Prostate gland (tissue), 2 donors: ENCODE data around the gene SLC35A5.

Experiments
- CTCF ChIP-seq, 4 experiments: fragments of 200-600 bp in 2 of 4; fragments of 450-650 bp in 2 of 4; sonication (generic) in 2 of 4; IDR thresholded peaks; 1 replicate in 3 of 4; 2 replicates in 1 of 4; pipeline ENCODE4 v1.5.1; 2016 to 2019; ENCODE audit warnings: antibody characterized with exemption in 4 of 4, mild to moderate bottlenecking in 2 of 4, moderate library complexity in 2 of 4
- POLR2A ChIP-seq: fragments of 450-650 bp; IDR thresholded peaks from one replicate; pipeline ENCODE4 v1.6.1; 2016; ENCODE audit warnings: antibody characterized with exemption, mild to moderate bottlenecking
- POLR2AphosphoS5 ChIP-seq: sonication (generic); formaldehyde crosslinking; IDR thresholded peaks from one replicate; pipeline ENCODE4 v1.6.1; 2017; ENCODE audit warnings: antibody characterized with exemption

GRCh38 chr3:112632596-112632995 is 70.8 kb downstream of the SLC35A5 start:
- TF ChIP-seq CTCF (IDR thresholded peaks at IDR 0.05) (no peak), POLR2A (no peak), POLR2AphosphoS5 (no peak)
